H9 (cell line): ENCODE data around the gene EPS8L3. TPM values are rescaled to one million over a fixed set of nuclear protein-coding genes. Genes with fewer than 3 reads are reported as not detected.
"Not testable (repeated sequence)": the region's sequence is repeated elsewhere in the genome, so short reads cannot be mapped to it uniquely, and the experiment has no call there.

Experiments used
- DNase-seq: peaks from one replicate; pipeline ENCODE4 v3.0.0-alpha.2; 2017
- H2AFZ ChIP-seq: one replicate; pipeline ENCODE4 v1.6.1; 2013; ENCODE audit warnings: mild to moderate bottlenecking, low read length, control low read depth, moderate library complexity
- H2AK5ac ChIP-seq: 2 replicates; pipeline ENCODE4 v1.6.1; 2013; ENCODE audit warnings: low read length, control low read depth, mixed read lengths; ENCODE audit not compliant: insufficient read length
- H2BK120ac ChIP-seq: one replicate; pipeline ENCODE4 v1.6.1; 2013; ENCODE audit warnings: low read depth, mild to moderate bottlenecking, low read length, control low read depth, inconsistent platforms; ENCODE audit not compliant: poor library complexity, severe bottlenecking
- H2BK12ac ChIP-seq: 2 replicates; pipeline ENCODE4 v1.6.1; 2013; ENCODE audit warnings: low read length, control low read depth, mixed read lengths, low read depth; ENCODE audit not compliant: insufficient read length
- H2BK15ac ChIP-seq: 2 replicates; pipeline ENCODE4 v1.6.1; 2013; ENCODE audit warnings: low read depth, low read length, control low read depth
- H2BK20ac ChIP-seq: one replicate; pipeline ENCODE4 v1.6.1; 2013; ENCODE audit warnings: low read depth, mild to moderate bottlenecking, low read length, control low read depth, inconsistent platforms; ENCODE audit not compliant: poor library complexity, severe bottlenecking
- H2BK5ac ChIP-seq: 2 replicates; pipeline ENCODE4 v1.6.1; 2013; ENCODE audit warnings: low read length, control low read depth, mixed read lengths; ENCODE audit not compliant: insufficient read length
- H3K14ac ChIP-seq: 2 replicates; pipeline ENCODE4 v1.6.1; 2013; ENCODE audit warnings: low read length, control low read depth; ENCODE audit not compliant: insufficient read depth
- H3K18ac ChIP-seq: 2 replicates; pipeline ENCODE4 v1.6.1; 2013; ENCODE audit warnings: low read depth, mild to moderate bottlenecking, mixed read lengths, low read length, control low read depth; ENCODE audit not compliant: insufficient read length
- H3K23ac ChIP-seq: 2 replicates; pipeline ENCODE4 v1.6.1; 2013; ENCODE audit warnings: low read length, control low read depth, mixed read lengths, low read depth; ENCODE audit not compliant: insufficient read length
- H3K23me2 ChIP-seq: 2 replicates; pipeline ENCODE4 v1.6.1; 2013; ENCODE audit warnings: low read depth, mild to moderate bottlenecking, mixed read lengths, low read length, control low read depth; ENCODE audit not compliant: insufficient read length, poor library complexity, severe bottlenecking
- H3K27ac ChIP-seq: 2 replicates; pipeline ENCODE4 v1.5.1; 2013; ENCODE audit warnings: low read length, control low read depth, mixed read lengths, low read depth; ENCODE audit not compliant: insufficient read length
- H3K27me3 ChIP-seq: 2 replicates; pipeline ENCODE4 v1.6.1; 2013; ENCODE audit warnings: low read length, control low read depth, inconsistent platforms; ENCODE audit not compliant: insufficient read depth
- H3K4ac ChIP-seq: 2 replicates; pipeline ENCODE4 v1.6.1; 2013; ENCODE audit warnings: low read depth, mild to moderate bottlenecking, control low read depth, inconsistent platforms, low read length, moderate library complexity
- H3K4me1 ChIP-seq: 2 replicates; pipeline ENCODE4 v1.6.1; 2013; ENCODE audit warnings: low read length, control low read depth, inconsistent platforms; ENCODE audit not compliant: insufficient read depth
- H3K4me2 ChIP-seq: 2 replicates; pipeline ENCODE4 v1.6.1; 2013; ENCODE audit warnings: low read length, control low read depth, mixed read lengths; ENCODE audit not compliant: insufficient read length, insufficient read depth
- H3K56ac ChIP-seq: 2 replicates; pipeline ENCODE4 v1.6.1; 2013; ENCODE audit warnings: low read depth, mild to moderate bottlenecking, mixed read lengths, low read length, control low read depth; ENCODE audit not compliant: insufficient read length
- H3K79me1 ChIP-seq: 2 replicates; pipeline ENCODE4 v1.6.1; 2013; ENCODE audit warnings: low read depth, mild to moderate bottlenecking, moderate library complexity, low read length, control low read depth, inconsistent platforms; ENCODE audit not compliant: insufficient read depth, poor library complexity, severe bottlenecking
- H3K79me2 ChIP-seq: 2 replicates; pipeline ENCODE4 v1.6.1; 2013; ENCODE audit warnings: low read length, control low read depth, inconsistent platforms; ENCODE audit not compliant: insufficient read depth
- H3K9ac ChIP-seq: 2 replicates; pipeline ENCODE4 v1.6.1; 2013; ENCODE audit warnings: low read length, control low read depth, mixed read lengths; ENCODE audit not compliant: insufficient read length; ENCODE audit errors: extremely low read depth
- H3K9me3 ChIP-seq: one replicate; pipeline ENCODE4 v1.6.1; 2013; ENCODE audit warnings: low read depth, low read length, inconsistent platforms; ENCODE audit not compliant: control insufficient read depth
- H3T11ph ChIP-seq: one replicate; pipeline ENCODE4 v1.6.1; 2013; ENCODE audit warnings: mild to moderate bottlenecking, low read length, control low read depth, inconsistent platforms
- H4K20me1 ChIP-seq: one replicate; pipeline ENCODE4 v1.6.1; 2013; ENCODE audit not compliant: control insufficient read depth, insufficient read length, insufficient read depth
- H4K5ac ChIP-seq: 2 replicates; pipeline ENCODE4 v1.6.1; 2013; ENCODE audit warnings: low read depth, mild to moderate bottlenecking, mixed read lengths, low read length, control low read depth; ENCODE audit not compliant: insufficient read length
- H4K8ac ChIP-seq: replicated peaks from 2 replicates; pipeline ENCODE4 v1.6.1; 2013; ENCODE audit warnings: low read length, control low read depth, mixed read lengths, low read depth; ENCODE audit not compliant: insufficient read length
- H4K91ac ChIP-seq: 2 replicates; pipeline ENCODE4 v1.6.1; 2013; ENCODE audit warnings: low read depth, mild to moderate bottlenecking, moderate library complexity, mixed read lengths, low read length, control low read depth; ENCODE audit not compliant: insufficient read length
- H3K27ac Mint-ChIP-seq, 3 experiments: 2 replicates in 2 of 3; 3 replicates in 1 of 3; pipeline ENCODE4 v1.8.0; 2020 to 2021; ENCODE audit warnings: mixed read lengths in 3 of 3, mild to moderate bottlenecking in 1 of 3, moderate library complexity in 1 of 3
- H3K27me3 Mint-ChIP-seq: 2 replicates; pipeline ENCODE4 v1.8.0; 2021; ENCODE audit warnings: low read depth, mild to moderate bottlenecking, moderate library complexity, mixed read lengths
- H3K36me3 Mint-ChIP-seq, 3 experiments: 2 replicates in 2 of 3; 3 replicates in 1 of 3; pipeline ENCODE4 v1.8.0; 2020 to 2021; ENCODE audit warnings: low read depth in 3 of 3, mixed read lengths in 3 of 3; ENCODE audit not compliant: insufficient read depth in 1 of 3
- H3K4me1 Mint-ChIP-seq, 2 experiments: 2 replicates each; pipeline ENCODE4 v1.8.0; 2020; ENCODE audit warnings: mixed read lengths in 2 of 2
- H3K4me3 Mint-ChIP-seq, 2 experiments: 2 replicates in 1 of 2; 3 replicates in 1 of 2; pipeline ENCODE4 v1.8.0; 2020 to 2021; ENCODE audit warnings: mild to moderate bottlenecking in 2 of 2, mixed read lengths in 2 of 2, moderate library complexity in 1 of 2
- H3K9me3 Mint-ChIP-seq, 2 experiments: 2 replicates in 1 of 2; 3 replicates in 1 of 2; pipeline ENCODE4 v1.8.0; 2020; ENCODE audit warnings: mild to moderate bottlenecking in 2 of 2, mixed read lengths in 2 of 2, moderate library complexity in 1 of 2
- CTCF ChIP-seq: fragments of 200-600 bp; sonication (generic); conservative IDR thresholded peaks from 3 replicates; pipeline ENCODE4 v1.8.0; 2021; ENCODE audit warnings: antibody characterized with exemption, mild to moderate bottlenecking
- WGBS: extraction: QIAGEN DNeasy Blood & Tissue Kit; methylation state at CpG from one replicate; pipeline ENCODE4 v1.1.7; 2013; ENCODE audit warnings: missing lambda C conversion rate, low lambda C conversion rate, mixed read lengths; ENCODE audit not compliant: insufficient read length; ENCODE audit errors: extremely low coverage; 5-methylcytosine and 5-hydroxymethylcytosine counted together
- total RNA-seq: library from RNA; stranded (reverse); gene quantifications from 2 replicates; pipeline ENCODE4 v1.2.1, GENCODE V29; 2021

Gene EPS8L3
- total RNA-seq, 1 experiment from 2014 or later = not detected

GRCh38 chr1:109767637-109768334 lies 4.1 kb upstream of the EPS8L3 start:
- no peak for DNase-seq
- Mint-ChIP-seq H3K4me1 (no peaks in the 10 kb centered on the region), H3K36me3 (no peaks in the 10 kb centered on the region), H3K9me3 (no peaks in the 10 kb centered on the region), H3K27me3 (peaks cover 7% of the 10 kb centered on the region), H3K4me3 (no peak overlapping the region), H3K27ac (no peak overlapping the region)
- no peak overlapping the region for H3K27ac ChIP-seq
- no peak overlapping the region for H3K4me2 ChIP-seq
- no peak overlapping the region for H2AFZ ChIP-seq
- no peak overlapping the region for H3K4ac ChIP-seq
- H2AK5ac ChIP-seq = no peak overlapping the region
- no peak overlapping the region for H4K5ac ChIP-seq
- no peak overlapping the region for H4K8ac ChIP-seq
- no peaks in the 10 kb centered on the region for H3K79me2 ChIP-seq
- no peak overlapping the region for H4K91ac ChIP-seq
- H3K4me1 ChIP-seq = no peaks in the 10 kb centered on the region
- H3K14ac ChIP-seq = no peak overlapping the region; the same call in 1 of the 2 replicates
- H2BK12ac ChIP-seq = no peak overlapping the region
- H3T11ph ChIP-seq = no peak overlapping the region
- no peaks in the 10 kb centered on the region for H3K23me2 ChIP-seq
- H2BK20ac ChIP-seq = no peak overlapping the region
- H3K79me1 ChIP-seq = no peaks in the 10 kb centered on the region
- H2BK120ac ChIP-seq = no peak overlapping the region
- no peaks in the 10 kb centered on the region for H4K20me1 ChIP-seq
- no peak overlapping the region for H2BK15ac ChIP-seq
- no CpG with 5 or more reads among the region's 10 CpGs for WGBS
- H3K9me3 ChIP-seq = no peaks in the 10 kb centered on the region
- no peak overlapping the region for H3K18ac ChIP-seq
- no peak overlapping the region for H3K23ac ChIP-seq
- no peak overlapping the region for H2BK5ac ChIP-seq
- no peak for TF ChIP-seq CTCF
- H3K56ac ChIP-seq = no peak overlapping the region
- no peak overlapping the region for H3K9ac ChIP-seq
- no peaks in the 10 kb centered on the region for H3K27me3 ChIP-seq

GRCh38 chr1:109766991-109767636 lies 3.4 kb upstream of the EPS8L3 start:
- not testable (repeated sequence) for H2BK120ac ChIP-seq, H3K79me1 ChIP-seq, H3K23me2 ChIP-seq, H3K9me3 Mint-ChIP-seq, H3K18ac ChIP-seq, H4K20me1 ChIP-seq, H4K8ac ChIP-seq, H3K4me1 Mint-ChIP-seq, H2BK5ac ChIP-seq, H2AFZ ChIP-seq, H3K27me3 Mint-ChIP-seq, H3K4me2 ChIP-seq, H2BK20ac ChIP-seq, H3K27ac ChIP-seq, H3K36me3 Mint-ChIP-seq, H3K9ac ChIP-seq, H2BK15ac ChIP-seq, H3K23ac ChIP-seq, H3K4me3 Mint-ChIP-seq, H2AK5ac ChIP-seq, H3K14ac ChIP-seq, H3K56ac ChIP-seq, H4K91ac ChIP-seq, H3K4ac ChIP-seq, H3K4me1 ChIP-seq, H3K27ac Mint-ChIP-seq, DNase-seq, H2BK12ac ChIP-seq, H3K9me3 ChIP-seq, H3K27me3 ChIP-seq, H3K79me2 ChIP-seq, H4K5ac ChIP-seq, H3T11ph ChIP-seq
- no CpG with 5 or more reads among the region's 17 CpGs for WGBS
